HUDEP-2 (cell line): ENCODE results near the gene CDKN2AIPNL.
"Not testable (repeated sequence)": the region's sequence is repeated elsewhere in the genome, so short reads cannot be mapped to it uniquely, and the experiment has no call there.

Experiments used
- DNase-seq, 76 experiments: peaks; one replicate each; lab custom pipeline; 2025; ENCODE audit not compliant: unreplicated experiment in 76 of 76; lab: John Stamatoyannopoulos, UW

CDKN2AIPNL gene

DNA sequence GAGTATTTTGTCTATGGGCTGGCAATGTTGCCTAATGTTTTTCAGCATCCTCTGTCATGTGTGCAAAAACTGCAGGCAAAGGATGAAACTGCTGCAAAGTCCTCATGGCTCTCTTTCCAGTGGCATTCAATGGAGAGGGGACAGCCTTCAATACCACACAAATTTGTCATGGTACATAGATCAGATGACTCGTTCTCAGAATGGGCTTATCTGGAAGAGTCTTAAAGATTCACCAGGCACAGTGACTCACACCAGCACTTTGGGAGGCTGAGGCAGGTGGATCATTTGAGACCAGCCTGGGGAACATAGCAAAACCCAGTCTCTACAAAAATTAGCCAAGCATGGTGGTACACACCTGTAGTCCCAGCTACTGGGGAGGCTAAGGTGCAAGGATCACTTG lies 5.3 kb downstream of the CDKN2AIPNL start:
- DNase-seq = peak in 11 of 76 experiments; percentile 2 to 31 (median 7)

DNA sequence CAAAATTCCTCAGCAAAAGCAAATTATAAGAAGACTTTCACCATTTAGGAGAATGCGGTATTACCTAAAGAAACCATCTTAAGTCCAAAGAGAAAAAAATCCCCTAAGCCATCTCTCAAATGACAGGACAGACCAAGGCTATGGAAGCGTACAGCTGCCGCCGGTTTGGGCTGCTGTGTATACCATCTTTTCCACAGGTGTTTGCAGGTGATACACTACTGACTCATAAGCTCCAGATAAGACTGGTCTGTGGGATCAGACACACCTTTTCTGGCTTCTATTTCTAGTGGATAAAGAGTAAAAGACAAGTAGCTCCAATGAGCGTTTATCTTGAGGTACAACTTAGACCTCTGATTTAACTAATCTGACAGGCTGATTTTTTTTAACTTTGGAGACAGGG lies 7.7 kb downstream of the CDKN2AIPNL start:
- DNase-seq = no peak

DNA sequence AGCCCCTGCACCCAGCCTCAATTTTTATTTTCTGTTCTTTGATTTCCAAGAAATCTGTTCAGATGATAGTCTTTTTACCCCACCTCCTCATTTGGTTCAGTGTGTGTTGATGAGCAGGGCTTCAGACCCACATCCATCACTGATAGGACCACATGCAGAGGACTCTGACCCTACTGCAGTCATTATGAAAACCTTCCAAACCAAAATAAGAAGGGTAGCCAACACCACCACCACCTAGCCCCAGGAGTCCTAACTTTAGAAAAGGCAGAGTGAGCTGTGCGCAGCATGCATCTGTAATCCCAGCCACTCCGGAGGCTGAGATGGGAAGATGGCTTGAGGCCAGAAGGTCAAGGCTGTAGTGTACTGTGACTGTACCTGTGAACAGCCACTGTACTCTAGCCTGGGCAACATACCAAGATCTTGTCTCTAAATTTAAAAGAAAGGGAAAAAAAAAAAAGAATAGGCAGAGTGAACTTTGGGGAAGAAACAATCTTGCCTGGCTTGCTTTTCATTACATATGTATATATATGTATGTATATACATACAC lies 13.0 kb downstream of the CDKN2AIPNL start:
- DNase-seq = no peak

DNA sequence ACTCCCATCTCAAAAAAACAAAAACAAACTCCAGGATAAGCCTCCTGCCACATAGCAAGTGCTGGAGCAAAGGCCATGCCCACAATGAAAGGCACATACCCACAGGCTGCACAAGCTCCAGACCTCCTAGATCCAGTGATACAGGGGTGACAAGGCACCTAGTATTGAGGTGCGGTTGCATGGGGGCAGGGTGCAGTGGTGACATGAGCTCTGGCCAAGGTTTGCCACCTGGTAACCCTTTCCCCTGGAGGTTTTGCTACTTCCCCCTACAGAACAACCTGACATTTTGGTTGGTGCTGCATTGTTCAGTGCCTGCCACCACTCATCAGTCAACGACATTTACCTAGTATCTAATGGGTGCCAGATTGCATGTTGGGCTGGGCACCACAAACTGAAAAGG lies 14.5 kb downstream of the CDKN2AIPNL start:
- DNase-seq = no peak

DNA sequence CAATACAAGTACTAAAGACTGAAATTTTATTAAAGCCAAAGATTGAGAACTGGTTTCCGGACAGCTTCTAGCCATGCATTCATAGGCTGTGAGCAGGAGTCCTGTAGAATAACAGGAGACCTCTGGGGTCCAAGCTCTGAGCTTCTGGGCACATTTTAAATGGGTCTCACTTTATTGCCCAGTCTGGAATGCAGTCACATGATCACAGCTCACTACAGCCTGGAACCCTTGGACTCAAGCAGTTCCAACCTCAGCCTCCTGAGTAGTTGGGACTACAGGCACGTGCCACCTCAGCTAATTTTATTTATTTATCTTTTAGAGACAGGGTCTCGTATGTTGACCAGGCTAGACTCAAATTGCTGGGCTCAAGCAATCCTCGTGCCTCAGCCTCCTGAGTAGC lies 15.4 kb downstream of the CDKN2AIPNL start:
- DNase-seq = no peak

DNA sequence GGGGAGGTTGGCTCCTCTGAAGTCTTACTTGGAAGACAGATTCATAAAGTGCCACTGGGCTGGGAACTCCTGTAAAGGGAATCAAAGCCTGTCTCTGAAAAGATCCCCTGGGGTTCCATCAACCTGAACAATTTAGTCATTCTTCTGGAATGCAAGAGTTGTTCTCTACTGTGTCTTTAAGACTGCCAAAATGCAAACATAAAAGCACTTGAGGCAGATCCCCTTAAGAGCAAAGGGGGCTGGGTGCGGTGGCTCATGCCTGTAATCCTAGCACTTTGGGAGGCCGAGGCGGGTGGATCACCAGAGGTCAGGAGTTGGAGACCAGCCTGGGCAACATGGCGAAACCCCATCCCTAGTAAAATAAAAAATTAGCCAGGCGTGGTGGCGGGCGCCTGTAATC lies 16.7 kb downstream of the CDKN2AIPNL start:
- no peak for DNase-seq

DNA sequence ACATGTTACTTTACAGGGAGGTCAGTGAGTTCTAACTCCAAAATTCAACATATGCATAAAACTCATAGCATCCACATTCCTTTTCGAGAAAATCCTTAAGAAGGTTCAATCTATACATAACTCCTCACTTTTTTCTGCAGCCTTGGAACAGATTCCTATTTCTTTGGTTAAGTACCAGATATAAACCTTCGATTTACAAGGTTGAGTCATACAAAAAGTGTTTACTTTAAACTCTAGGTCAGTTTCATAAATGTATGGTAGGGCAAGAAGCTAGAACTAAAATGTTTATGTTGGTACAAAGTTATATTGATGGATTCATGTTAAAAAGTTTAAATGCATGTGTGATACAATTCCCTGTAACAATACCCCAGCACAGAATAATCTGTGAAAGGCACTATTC lies 19.4 kb downstream of the CDKN2AIPNL start:
- no peak for DNase-seq

DNA sequence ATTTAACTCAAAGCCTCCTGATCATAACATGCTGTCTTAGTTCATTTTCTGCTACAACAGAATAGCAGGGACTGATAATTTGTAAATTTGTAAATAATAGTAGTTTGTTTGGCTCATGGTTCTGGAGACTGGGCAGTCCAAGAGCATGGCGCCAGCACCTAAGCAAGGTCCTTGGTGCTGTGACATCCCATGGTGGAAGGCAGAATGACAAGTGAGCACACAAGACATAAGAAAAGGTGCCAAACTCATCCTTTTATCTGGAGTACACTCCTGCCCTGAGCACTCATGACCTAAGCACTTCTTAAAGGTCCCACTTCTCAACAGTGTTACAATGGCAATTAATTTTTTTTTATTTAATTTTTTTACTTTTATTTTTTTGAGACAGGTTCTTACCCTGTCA lies 24.2 kb downstream of the CDKN2AIPNL start:
- no peak for DNase-seq

DNA sequence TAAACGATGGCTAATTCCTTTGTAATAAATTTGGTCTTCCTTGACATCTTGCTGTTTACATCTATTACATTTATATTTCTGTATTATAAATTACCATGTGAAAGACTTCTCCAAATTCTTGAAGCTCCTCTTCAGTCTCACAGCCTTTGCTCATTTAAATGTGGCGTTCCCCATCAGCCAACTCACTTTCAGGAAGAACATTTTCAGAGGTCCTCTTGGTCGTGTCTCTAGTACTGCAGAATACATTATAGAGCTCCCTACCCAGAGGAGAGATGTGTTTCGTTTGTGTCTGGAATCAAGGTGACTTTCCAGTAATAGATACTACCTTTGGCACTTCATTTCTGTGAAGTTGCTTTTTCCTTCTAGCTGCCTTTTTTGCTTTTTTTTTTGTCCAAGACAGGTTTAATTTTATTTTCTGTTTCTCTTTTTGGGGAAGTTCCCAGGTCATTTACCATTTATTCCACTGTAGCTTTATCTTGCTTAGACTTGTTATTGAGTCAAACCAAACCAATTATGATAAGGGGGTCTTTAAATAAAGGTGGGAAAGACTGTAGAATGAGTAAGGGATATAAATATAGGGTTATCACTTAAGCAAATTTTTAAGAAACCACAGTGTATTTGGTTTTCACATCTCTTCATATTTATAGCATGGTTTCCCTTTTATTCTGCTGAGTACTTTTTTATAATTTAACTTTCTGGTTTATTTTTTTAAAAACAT lies 27.5 kb downstream of the CDKN2AIPNL start:
- no peak for DNase-seq

DNA sequence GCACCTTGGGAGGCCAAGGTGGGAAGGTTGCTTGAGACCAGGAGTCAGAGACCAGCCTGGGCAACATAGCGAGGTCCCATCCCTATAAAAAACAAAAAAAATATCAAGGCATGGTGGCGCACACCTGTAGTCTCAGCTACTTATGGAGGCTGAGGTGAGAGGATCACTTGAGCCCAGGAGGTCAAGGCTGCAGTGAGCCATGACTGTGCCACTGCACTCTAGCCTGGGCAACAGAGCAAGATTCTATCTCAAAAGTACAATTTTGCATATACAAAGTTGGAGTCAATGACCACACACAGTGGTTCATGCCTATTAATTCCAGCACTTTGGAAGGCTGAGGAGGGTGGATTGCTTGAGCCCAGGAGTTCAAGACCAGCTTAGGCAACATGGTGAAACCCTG lies 29.5 kb downstream of the CDKN2AIPNL start:
- DNase-seq = not testable (repeated sequence)

DNA sequence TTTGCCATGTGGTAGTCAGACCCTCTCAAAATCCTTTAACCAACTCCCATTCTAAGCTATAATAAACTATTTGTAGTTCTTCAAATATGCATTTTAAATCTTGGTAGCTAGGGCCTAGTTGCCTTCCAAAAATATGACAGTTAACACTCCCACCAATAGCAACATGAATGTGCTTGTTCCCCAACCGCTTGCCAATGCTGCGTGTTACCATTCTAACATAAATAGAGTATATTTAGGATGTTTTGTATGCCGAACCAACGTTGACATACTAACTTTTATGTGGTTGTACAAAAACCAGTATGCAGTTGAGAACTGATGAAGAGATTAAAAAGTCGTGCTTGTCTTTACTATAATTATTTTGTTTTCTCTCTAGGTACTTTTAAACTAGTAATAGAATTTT lies 31.3 kb downstream of the CDKN2AIPNL start:
- DNase-seq = no peak

DNA sequence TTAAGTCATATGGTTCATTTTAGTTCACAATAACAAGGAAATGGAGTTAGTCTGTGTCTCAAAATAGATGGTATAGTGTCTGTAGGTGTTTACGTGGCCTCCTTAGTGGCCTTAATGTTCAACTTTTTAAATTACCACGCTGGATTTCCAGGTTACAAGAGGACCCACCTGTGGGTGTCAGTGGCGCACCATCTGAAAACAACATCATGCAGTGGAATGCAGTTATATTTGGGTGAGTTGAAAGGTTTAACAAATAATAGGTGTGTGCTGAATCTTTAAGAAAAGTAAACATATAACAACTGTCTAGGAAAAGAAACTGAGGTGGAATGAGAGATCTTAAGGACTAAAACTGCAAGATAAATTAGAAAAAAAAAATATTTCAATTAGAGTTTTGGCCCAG lies 37.4 kb downstream of the CDKN2AIPNL start:
- DNase-seq = peak in 1 of 76 experiments; percentile 3

DNA sequence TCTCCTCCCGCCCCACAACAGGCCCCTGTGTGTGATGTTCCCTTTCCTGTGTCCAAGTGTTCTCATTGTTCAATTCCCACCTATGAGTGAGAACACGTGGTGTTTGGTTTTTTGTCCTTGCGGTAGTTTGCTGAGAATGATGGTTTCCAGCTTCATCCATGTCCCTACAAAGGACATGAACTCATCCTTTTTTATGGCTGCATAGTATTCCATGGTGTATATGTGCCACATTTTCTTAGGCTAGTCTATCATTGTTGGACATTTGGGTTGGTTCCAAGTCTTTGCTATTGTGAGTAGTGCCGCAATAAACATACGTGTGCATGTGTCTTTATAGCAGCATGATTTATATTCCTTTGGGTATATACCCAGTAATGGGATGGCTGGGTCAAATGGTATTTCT lies 38.0 kb downstream of the CDKN2AIPNL start:
- DNase-seq = not testable (repeated sequence)

DNA sequence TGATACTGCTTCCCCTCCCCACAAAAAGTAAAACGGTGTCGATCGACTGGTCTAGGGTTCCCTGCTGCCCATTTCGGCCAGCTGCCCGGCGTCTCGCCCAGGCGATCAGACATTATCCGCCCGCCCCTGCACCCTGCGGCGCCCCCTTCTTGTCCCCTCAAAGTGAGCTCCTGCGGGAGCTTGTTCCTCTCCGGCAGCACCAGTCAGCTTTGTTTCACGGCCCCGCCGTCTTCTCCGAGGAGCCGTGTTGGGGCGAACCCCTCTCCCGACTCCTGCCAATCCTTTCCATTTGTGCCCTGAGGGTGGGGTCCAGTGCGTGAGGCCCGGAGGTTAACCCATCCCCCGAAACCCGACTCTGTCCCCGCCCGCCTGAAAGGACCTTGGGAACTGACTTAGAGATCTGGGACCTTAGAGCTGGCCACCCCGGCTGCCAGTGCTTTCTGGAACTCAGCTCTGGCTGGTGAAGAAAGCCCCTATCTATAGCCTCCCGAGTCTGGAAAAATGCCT lies 39.8 kb downstream of the CDKN2AIPNL start:
- DNase-seq = peak in 62 of 76 experiments; percentile 10 to 64 (median 42)

DNA sequence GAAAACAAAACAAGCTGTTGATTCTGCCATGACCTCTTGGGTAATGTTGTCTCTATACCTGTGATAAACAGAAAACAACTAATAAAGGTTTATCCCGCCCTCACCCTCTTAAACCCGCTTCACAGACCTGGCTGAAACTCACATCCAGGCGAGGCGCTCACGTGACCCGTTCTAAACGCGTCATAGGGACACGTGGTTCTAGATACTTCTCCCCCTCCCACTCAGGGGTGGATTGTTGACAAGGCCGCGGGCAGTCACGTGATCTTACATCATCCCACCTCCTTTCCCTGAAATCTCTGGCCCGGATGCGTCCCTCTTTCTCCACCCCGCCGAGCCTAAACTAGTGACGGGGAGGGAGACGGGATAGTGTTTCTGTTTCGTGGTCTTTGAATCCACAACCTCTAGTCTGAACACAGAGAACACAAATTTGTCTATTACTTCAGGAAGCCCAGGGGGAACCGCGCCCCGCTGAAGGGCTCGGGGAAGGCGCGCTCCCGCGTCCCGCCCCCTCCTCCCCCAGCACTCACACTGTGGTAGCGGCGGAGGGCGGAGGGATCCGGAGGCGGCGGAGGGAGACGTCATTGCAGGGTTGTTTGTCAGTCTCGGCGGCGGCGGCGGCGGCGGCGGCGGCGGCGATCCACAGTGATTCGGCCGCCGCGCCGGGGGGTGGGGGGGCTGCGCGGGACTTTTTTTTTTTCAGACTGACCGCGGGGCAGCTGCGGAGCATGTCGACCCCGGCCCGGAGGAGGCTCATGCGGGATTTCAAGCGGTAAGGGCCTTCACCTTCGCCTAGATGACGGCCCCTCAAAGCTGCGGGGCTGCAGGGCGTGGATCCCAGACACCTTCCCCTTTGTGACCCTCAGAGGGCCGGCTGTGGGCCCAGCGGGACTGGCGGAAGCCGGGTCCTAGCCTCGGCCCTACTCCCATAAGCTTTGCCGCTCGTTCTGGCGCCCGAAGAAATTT lies 40.5 kb downstream of the CDKN2AIPNL start, which contains the start of gene UBE2B:
TSS of gene UBE2B (plus strand) at position 699 of the 963 bp plus-strand sequence. CDS start at position 726, 27 bp downstream.
- peak; percentile 61 to 98 (median 95) for DNase-seq

DNA sequence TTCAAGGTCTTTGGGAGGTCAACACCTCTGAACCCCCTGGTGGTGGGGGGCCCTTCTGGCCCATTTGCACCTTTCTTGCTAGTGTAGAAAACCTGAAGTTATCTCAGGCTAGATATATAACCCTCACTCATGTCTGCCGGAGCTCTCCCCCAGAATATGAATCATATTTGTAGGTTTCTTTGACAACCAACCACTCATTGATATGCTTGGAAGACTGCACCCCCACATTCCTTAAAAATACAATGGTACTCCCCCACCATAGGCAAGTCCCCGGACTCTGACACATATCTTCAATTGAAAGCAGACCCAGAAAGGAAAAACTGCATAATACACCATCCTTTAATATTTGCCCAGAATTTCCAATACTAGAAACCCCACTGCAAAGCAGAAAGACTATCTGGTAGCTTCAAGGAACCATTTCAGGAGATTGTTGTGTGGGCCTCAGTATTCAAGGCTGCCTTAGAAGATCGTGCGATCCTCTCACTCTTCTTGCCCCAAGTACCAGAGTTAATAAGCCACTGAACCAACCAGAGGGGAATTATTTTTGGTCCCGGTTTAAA lies 41.3 kb downstream of the CDKN2AIPNL start:
- DNase-seq = peak in 3 of 76 experiments; percentile 6 to 39 (median 6)

DNA sequence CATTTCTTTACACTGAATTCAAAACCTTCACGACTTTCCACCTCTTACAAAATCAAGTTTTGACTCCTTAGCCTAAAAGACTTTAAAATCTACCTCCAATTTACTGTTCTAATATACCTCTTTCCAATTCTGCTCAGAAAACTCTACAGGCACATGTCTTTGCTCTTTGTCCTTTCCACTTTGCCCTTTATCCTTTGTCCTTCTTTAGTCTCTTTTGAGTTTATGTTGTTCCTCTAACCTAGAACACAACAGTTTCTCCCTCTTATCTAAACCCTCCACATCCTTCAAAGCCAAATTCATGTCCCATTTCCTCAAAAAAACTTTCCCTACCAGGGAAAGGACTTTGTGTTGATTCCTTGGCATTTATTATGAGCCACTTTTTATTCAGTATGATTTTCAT lies 46.1 kb downstream of the CDKN2AIPNL start:
- no peak for DNase-seq

DNA sequence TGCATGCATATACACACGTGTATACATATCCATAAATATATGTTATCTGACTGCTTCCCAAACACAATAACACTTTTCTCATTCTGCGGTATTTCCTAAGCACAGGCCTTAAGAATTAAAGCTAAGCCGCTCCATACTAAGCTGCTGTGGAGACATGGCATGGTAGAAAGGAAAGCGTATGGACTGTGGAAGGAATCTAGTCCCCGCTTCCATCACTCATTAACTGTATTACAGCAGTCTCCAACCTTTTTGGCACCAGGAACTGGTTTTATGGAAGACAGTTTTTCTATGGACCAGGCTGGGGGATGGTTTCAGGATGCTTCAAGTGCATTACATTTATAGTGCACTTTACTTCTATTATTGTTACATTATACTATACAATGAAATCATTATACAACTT lies 56.0 kb downstream of the CDKN2AIPNL start:
- DNase-seq = no peak
